AG09309 (cell line): Measurements from ENCODE around the gene PIBF1.

Experiments used
- DNase-seq: peaks from one replicate; pipeline ENCODE4 v3.0.0-alpha.2; 2010; ENCODE audit warnings: low read depth
- H3K4me3 ChIP-seq: 2 replicates; pipeline ENCODE4 v1.5.1; 2011; ENCODE audit warnings: mild to moderate bottlenecking, low read depth, low read length, moderate library complexity; ENCODE audit not compliant: control insufficient read depth
- TF ChIP-seq, protein P1 (sequence below): IDR thresholded peaks from 2 replicates; pipeline ENCODE4 v1.5.1; 2011; ENCODE audit warnings: mild to moderate bottlenecking, low read depth, low read length, inconsistent platforms; ENCODE audit not compliant: insufficient read depth, control insufficient read depth; ENCODE audit errors: missing control alignments

PIBF1 gene

DNA sequence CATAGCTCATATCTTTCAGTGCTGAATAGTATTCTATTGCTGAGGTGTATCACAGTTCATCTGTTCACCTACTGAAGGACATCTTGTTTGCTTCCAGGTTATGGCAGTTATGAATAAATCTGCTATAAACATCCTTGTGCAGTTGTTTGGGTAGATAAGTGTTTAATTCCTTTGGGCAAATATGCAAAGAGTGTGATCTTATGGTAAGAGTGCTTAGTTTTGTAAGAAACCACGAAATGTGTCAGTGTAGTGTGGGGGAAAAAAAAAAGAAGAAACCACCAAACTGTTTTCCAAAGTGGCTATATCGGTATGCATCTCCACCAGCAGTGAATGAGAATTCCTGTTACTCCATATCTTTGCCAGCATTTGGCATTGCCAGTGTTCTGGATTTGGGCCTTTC lies 93.3 kb downstream of the PIBF1 start:
- no peak for DNase-seq
- no peak overlapping the region for H3K4me3 ChIP-seq
- TF ChIP-seq, protein P1, sequence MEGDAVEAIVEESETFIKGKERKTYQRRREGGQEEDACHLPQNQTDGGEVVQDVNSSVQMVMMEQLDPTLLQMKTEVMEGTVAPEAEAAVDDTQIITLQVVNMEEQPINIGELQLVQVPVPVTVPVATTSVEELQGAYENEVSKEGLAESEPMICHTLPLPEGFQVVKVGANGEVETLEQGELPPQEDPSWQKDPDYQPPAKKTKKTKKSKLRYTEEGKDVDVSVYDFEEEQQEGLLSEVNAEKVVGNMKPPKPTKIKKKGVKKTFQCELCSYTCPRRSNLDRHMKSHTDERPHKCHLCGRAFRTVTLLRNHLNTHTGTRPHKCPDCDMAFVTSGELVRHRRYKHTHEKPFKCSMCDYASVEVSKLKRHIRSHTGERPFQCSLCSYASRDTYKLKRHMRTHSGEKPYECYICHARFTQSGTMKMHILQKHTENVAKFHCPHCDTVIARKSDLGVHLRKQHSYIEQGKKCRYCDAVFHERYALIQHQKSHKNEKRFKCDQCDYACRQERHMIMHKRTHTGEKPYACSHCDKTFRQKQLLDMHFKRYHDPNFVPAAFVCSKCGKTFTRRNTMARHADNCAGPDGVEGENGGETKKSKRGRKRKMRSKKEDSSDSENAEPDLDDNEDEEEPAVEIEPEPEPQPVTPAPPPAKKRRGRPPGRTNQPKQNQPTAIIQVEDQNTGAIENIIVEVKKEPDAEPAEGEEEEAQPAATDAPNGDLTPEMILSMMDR: no peak

DNA sequence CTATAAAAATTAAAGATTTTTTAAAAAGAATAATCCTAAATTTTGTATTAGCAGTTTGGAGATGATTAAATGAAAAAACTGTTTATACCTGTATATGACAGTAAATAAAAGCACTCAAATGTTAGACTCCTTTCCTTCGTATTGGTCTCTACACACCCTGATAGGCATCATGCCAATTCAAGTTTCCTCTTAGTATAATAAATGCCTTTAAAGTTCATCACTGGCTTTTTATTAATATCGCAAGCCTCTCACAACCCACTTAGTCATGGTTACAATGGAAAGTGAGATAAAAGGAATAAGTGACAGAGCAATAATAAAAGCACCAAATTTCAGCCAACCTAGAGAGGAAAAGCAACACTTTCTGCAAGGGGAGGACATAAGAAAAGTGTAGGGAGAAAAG lies 102.2 kb downstream of the PIBF1 start:
- DNase-seq: no peak
- TF ChIP-seq, protein P1: no peak
- no peak overlapping the region for H3K4me3 ChIP-seq

DNA sequence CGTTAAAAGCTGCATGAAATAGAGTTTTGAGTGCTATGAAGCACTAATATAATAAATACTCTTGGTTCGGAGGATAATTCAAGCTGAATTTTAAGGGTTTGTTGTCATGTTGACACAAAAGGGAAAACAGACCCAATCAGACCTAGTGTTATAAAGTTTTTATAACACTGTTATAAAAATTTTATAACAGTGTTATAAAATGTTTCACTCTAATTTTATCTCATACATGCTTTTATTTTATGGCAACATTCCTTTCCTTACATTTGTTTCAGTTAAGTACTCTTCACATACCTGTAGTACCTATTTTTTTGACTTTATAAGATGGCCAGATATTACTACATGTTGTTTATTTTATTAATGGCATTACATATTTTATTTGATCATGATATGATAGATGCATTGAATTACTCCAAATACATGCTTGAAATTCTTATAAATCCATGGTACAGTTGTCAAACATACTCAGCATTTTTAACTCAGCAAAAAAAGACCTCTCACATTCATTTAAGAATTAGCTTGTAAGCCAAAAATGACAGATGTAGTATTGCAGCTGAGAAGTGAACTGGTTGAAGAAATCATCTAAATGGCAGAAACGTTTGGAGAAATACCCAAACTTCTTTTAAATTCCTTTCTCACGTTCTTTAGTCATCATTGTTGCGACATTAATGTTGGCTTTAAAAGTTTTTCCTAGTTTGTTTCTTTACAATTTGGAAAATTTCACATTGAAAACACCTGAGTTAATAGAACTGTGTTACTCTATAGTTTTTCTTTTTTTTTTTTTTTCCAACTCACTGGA lies 104.5 kb downstream of the PIBF1 start:
- TF ChIP-seq, protein P1: no peak
- no peak overlapping the region for H3K4me3 ChIP-seq
- DNase-seq: peak; percentile 18

DNA sequence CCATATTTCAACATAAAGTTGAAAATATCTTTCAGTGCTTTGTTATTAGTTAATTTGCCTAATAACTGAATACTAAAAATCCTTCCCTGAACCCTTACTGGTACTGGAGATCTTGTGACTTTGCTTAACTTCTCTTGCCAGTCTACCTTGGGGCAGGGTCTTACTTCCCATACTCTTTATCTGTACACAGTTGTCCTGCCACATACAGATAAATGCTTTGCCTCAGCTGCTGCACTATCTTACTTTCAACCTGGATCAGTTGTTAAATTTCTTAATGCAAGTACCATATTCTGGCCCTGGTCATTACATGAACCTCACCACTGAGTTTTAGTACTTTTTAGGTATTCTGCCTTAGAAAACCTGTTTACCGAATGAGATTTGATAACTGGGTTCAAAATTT lies 107.6 kb downstream of the PIBF1 start:
- H3K4me3 ChIP-seq: no peak overlapping the region
- TF ChIP-seq, protein P1: no peak
- DNase-seq: no peak

DNA sequence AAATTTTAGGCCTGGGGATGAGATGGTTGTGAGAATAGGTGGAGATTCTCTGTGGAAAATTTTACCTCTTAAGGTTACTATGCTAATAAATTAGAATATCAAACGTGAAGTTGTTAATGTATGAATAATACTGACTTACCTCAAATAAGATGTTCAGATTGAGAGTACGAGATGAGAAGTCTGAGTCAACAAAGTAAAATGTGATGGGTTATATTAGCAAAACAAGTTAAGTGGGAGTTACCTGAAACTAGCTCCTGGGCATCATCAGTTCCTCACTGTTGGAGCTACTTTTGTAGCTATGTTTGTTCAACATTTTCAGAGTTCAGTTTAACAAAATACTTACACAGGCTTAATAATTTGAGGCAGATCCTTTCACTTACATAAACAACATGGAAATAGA lies 108.6 kb downstream of the PIBF1 start:
- no peak overlapping the region for H3K4me3 ChIP-seq
- no peak for DNase-seq

DNA sequence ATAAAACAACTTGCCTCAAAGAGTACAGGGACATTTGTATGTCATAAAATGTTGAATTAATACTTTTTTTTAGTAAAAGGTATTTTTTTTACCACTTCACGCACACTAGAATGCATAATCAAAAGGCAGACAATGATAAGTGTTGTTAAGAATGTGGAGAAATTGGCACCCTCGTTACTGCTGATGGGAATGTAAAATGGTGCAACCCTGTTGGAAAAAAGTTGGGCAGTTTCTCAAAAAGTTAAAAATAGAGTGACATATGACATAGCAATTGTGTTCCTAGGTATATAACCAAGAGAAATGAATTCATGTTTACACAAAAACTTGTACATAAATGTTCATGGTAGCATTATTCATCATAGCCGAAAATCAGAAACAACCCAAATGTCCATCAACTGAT lies 109.5 kb downstream of the PIBF1 start:
- TF ChIP-seq, protein P1: no peak
- no peak for DNase-seq
- no peak overlapping the region for H3K4me3 ChIP-seq

More for the DNA sequence above, 108.6 kb downstream of the PIBF1 start:
- TF ChIP-seq, protein P1: no peak
